ENCODE results near the gene JAK1. TPM values are rescaled to one million over a fixed set of nuclear protein-coding genes. Genes with fewer than 3 reads are reported as not detected.
"Not testable (repeated sequence)": the region's sequence is repeated elsewhere in the genome, so short reads cannot be mapped to it uniquely, and the experiment has no call there.

JAK1 gene
- total and polyA plus RNA-seq, 10 donors, result 46.6 to 270 (median 205) TPM

GRCh38 chr1:64921771-64922170 is 44.6 kb downstream of the JAK1 start:
- TF ChIP-seq CTCF (IDR thresholded peaks at IDR 0.05 in 8 of 11, conservative IDR thresholded peaks at IDR 0.05 in 3 of 11) (no peak), POLR2A (IDR thresholded peaks at IDR 0.05) (no peak), POLR2AphosphoS5 (IDR thresholded peaks at IDR 0.05) (no peak)
- WGBS, 5 donors, result 21 to 63% (median 54%) methylated on average over 2 of the region's 2 CpGs
- H3K4me3 ChIP-seq, result no peak overlapping the region

GRCh38 chr1:64920941-64921589 is 45.3 kb downstream of the JAK1 start:
- Histone ChIP-seq H3K4me1 (peaks cover 49 to 89% (median 81%) of the 10 kb centered on the region in 6 donors), H3K36me3 (no peaks in the 10 kb centered on the region), H3K27ac (peak overlapping the region in 1 of 8 donors; percentile 2), H3K9me3 (no peaks in the 10 kb centered on the region), H3K4me3 (no peak overlapping the region), H3K27me3 (replicated peaks in 1 of 7) (no peaks in the 10 kb centered on the region)
- TF ChIP-seq CTCF (IDR thresholded peaks at IDR 0.05 in 8 of 11, conservative IDR thresholded peaks at IDR 0.05 in 3 of 11), result no peak
- TF ChIP-seq POLR2AphosphoS5 (IDR thresholded peaks at IDR 0.05), result no peak
- no peak for TF ChIP-seq POLR2A (IDR thresholded peaks at IDR 0.05)
- 80 to 96% (median 82%) methylated on average over 3 of the region's 3 CpGs for WGBS, 5 donors
- DNase-seq, result no peak
- intact Hi-C loops (cut with DNase I; ENCODE audit: low total_unique reads), result no loop called here

More at GRCh38 chr1:64921771-64922170, 44.6 kb downstream of the JAK1 start:
- Histone ChIP-seq H3K9me3 (no peaks in the 10 kb centered on the region), H3K27ac (no peak overlapping the region), H3K36me3 (peaks cover 0 to 4% (median 0%) of the 10 kb centered on the region in 6 donors), H3K4me1 (peaks cover 45 to 89% (median 81%) of the 10 kb centered on the region in 6 donors), H3K27me3 (replicated peaks in 1 of 7) (no peaks in the 10 kb centered on the region)
- intact Hi-C loops (cut with DNase I; ENCODE audit: low total_unique reads), result no loop called here
- no peak for DNase-seq

- not testable (repeated sequence) for H3K27me3 ChIP-seq (replicated peaks in 1 of 7); DNase-seq; H3K36me3 ChIP-seq; H3K4me3 ChIP-seq; H3K27ac ChIP-seq; H3K9me3 ChIP-seq
- intact Hi-C loops (cut with DNase I; ENCODE audit: low total_unique reads), result loop anchor here (10.0 kb wide), 1 partner anchor 46 kb away; the partner anchor contains the start of gene JAK1
- WGBS, 5 donors, result 88 to 93% (median 92%) methylated on average over 7 of the region's 7 CpGs
- H3K4me1 ChIP-seq, result peaks cover 45 to 89% (median 81%) of the 10 kb centered on the region in 6 donors
Measured at GRCh38 chr1:64919120-64919519, 47.2 kb downstream of the JAK1 start.

GRCh38 chr1:64917907-64918306 is 48.4 kb downstream of the JAK1 start:
- H3K36me3 ChIP-seq, result no peaks in the 10 kb centered on the region
- TF ChIP-seq POLR2A (IDR thresholded peaks at IDR 0.05) (no peak), CTCF (IDR thresholded peaks at IDR 0.05 in 8 of 11, conservative IDR thresholded peaks at IDR 0.05 in 3 of 11) (no peak), POLR2AphosphoS5 (IDR thresholded peaks at IDR 0.05) (no peak)
- H3K27me3 ChIP-seq (replicated peaks in 1 of 7), result no peaks in the 10 kb centered on the region
- H3K27ac ChIP-seq, result peak overlapping the region in 4 of 8 donors; percentile 9 to 50 (median 32)
- no peak overlapping the region for H3K4me3 ChIP-seq
- peaks cover 45 to 89% (median 79%) of the 10 kb centered on the region in 6 donors for H3K4me1 ChIP-seq
- no peaks in the 10 kb centered on the region for H3K9me3 ChIP-seq
- DNase-seq, result no peak
- intact Hi-C loops (cut with DNase I; ENCODE audit: low total_unique reads), result loop anchor here (10.0 kb wide), 1 partner anchor 47 kb away; the partner anchor contains the start of gene JAK1

All from spleen (tissue), 11 donors.